GM18526 (cell line): ENCODE results near the gene KPNA4.

ENCODE experiments used
- POLR2A ChIP-seq: IDR thresholded peaks from 3 replicates; pipeline ENCODE4 v1.6.1; 2011; ENCODE audit not compliant: insufficient read length; ENCODE audit errors: extremely low read depth

The KPNA4 gene

DNA sequence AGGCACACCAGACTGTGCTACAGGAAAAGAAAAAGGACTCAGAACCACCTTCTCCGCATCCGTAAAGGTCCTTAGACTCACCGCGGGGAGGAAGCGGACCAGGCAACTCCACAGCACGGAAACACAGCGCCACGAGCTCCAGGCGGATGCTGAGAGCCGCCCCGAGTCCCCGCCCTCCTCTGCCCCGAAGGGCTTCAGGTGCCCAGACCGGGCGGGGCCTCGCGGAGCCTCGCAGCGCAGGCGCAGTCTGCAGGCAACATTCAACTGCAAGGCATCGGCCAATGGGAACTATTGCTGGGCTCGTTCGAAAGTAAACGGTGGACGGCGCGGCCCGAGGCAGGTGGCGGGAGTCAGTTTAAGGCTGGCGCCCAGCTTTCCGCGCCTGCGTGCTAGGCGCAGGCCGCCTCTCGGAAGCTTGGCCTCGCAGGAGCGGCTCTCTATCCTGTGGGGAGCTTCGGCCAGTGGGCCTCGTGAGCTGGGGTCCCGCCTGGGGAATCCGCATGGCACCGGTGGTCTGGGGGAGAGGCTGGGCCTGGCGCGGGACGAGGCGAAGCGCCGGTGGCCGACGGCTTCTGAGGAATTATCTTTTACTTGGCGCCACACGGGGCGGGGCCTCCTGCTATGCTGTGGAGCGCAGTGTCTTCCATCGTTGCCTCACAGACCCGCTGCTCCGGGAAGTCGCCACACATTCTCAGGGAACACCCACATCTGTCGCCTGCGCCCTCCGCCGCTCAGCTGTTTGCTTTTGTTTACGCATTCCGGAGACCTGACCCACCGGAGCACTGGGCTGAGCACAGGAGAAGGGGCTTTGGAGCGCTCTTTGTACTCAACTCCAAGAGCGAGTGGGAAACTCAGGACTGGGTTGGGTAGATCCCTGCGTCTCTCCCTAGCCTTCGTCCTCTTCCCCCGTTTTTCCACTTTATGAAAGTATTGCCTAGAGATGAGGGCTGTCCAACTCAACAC, 115.5 kb downstream of the KPNA4 start, which contains the start of gene TRIM59:
Gene TRIM59, minus strand, starts transcription at position 151 of the 963 bp plus-strand sequence. CDS start 10,603 bp downstream, outside the sequence.
- TF ChIP-seq POLR2A, result peak; percentile 90

DNA sequence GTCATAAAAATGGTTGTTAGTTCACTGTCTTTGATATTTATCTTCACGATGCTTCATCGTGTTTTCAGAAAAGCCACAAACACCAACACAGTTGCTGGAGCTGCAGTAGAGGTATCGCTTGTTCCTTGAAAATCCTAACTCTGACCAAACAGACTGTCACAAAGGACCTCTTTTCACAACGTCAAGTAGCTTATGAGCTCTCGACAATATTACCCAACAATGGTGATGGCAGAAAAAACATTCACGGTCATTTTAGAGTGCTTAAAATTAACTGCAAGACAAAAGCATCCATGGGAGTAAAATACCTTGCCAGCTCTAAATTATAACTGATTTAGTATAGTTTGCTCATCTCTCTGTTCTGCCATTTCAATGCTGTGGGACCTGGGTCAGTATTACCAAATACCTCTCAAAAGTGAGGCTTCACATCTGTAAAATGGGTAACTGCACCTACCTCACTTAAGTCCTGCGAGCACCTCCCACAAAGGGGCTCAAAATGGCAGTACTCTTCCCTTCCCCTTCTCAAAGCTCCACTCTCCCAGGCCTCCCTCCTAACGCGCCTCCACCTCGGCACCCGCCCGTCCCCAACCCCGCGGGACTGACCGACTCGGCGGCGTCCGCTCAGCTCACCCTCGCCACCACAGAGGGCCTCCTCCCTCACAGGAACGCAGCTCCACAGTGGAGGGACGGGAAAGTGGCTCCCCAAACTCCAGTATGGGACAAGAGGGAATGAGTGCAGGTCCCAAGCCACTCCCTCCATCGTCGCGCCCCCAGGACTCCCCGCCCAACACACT, 116.3 kb downstream of the KPNA4 start:
- no peak for TF ChIP-seq POLR2A

DNA sequence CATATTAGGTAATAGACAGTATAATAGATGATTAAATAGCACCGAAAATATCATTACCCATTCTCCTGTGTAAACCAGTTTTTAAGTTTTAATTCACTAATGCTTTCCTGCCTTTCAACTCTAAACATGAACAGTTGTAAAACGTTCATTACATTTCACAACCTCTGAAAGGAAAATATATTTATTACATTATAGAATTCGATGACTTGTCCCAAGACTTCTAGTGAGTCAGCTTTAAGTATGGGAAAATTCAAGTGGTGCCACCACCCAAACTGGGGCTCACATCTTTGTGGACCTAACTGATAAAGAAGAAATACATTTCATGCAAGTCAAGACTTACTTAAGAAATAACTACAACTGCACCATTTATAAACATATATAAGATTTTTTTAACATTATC, 117.8 kb downstream of the KPNA4 start:
- no peak for TF ChIP-seq POLR2A

DNA sequence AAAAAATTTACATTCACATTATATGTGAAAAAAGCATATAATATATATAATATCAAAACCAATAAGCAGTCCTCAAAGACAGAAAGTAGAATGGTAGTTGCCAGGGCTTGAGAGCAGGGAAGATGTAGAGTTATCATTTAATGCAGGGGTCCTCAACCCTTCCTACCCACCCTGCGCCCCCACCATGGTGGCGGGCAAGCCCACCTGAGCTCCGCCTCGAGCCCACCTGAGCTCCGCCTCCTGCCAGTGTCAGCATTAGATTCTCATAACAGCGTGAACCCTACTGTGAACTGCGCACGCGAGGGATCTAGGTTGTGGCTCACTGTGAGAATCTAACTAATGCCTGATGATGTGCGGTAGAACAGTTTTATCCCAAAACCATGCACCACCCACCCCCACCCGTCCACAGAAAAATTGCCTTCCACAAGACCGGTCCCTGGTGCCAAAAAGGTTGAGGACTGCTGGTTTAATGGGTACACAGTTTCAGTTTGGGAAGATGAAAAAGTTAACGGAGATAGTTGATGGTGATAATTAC, 118.8 kb downstream of the KPNA4 start:
- TF ChIP-seq POLR2A, result no peak

DNA sequence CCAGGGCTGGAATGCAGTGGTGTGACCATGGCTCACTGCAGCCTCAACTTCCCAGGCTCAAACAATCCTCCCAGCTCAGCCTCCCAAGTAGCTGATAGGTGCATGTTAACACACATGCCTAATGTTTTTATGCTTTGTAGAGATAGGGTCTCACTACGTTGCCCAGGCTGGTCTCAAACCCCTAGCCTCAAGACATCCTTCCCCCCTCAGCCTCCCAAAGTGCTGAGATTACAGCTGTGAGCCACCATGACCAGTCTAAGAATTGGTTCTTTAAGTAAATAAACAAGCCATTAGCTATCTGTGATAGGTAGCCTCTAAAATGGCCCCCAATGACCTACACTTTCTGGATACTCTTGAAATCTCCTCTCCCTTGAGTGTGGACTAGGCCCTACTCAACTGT, 119.5 kb downstream of the KPNA4 start:
- no peak for TF ChIP-seq POLR2A
